ENCODE results near the gene TTLL8.
"Not testable (repeated sequence)": the region's sequence is repeated elsewhere in the genome, so short reads cannot be mapped to it uniquely, and the experiment has no call there.

TTLL8 gene

GRCh38 chr22:50058061-50058905 lies at the start of gene TTLL8:
Gene TTLL8, minus strand, starts transcription at chr22:50058298.
- no peak for DNase-seq (ENCODE audit: low spot score)

- no peak for DNase-seq (ENCODE audit: low spot score)
Measured at GRCh38 chr22:50107529-50107928, 49.4 kb upstream of the TTLL8 start.

- DNase-seq (ENCODE audit: low spot score) = no peak
Measured at GRCh38 chr22:50105208-50106100, 47.4 kb upstream of the TTLL8 start.

- no peak for DNase-seq (ENCODE audit: low spot score)
Measured at GRCh38 chr22:50104141-50104544, 46.0 kb upstream of the TTLL8 start.

- DNase-seq (ENCODE audit: low spot score) = no peak
Measured at GRCh38 chr22:50102946-50103345, 44.8 kb upstream of the TTLL8 start.

GRCh38 chr22:50101870-50102565 lies 43.9 kb upstream of the TTLL8 start:
- DNase-seq (ENCODE audit: low spot score) = no peak

GRCh38 chr22:50098052-50098451 lies 40.0 kb upstream of the TTLL8 start:
- no peak for DNase-seq (ENCODE audit: low spot score)

GRCh38 chr22:50092342-50092741 lies 34.2 kb upstream of the TTLL8 start:
- no peak for DNase-seq (ENCODE audit: low spot score)

GRCh38 chr22:50091092-50091768 lies 33.1 kb upstream of the TTLL8 start:
- DNase-seq (ENCODE audit: low spot score) = no peak

- no peak for DNase-seq (ENCODE audit: low spot score)
Measured at GRCh38 chr22:50090412-50090714, 32.3 kb upstream of the TTLL8 start.

- no peak for DNase-seq (ENCODE audit: low spot score)
Measured at GRCh38 chr22:50089682-50090411, 31.7 kb upstream of the TTLL8 start, which contains the start of gene MOV10L1. Gene MOV10L1, plus strand, starts transcription at chr22:50090006. Its CDS starts 83 bp downstream, at chr22:50090089.

- no peak for DNase-seq (ENCODE audit: low spot score)
Measured at GRCh38 chr22:50089231-50089630, 31.1 kb upstream of the TTLL8 start.

- no peak for DNase-seq (ENCODE audit: low spot score)
Measured at GRCh38 chr22:50088096-50088495, 30.0 kb upstream of the TTLL8 start.

- DNase-seq (ENCODE audit: low spot score) = no peak
Measured at GRCh38 chr22:50087646-50088045, 29.5 kb upstream of the TTLL8 start.

GRCh38 chr22:50086975-50087374 lies 28.9 kb upstream of the TTLL8 start:
- not testable (repeated sequence) for DNase-seq (ENCODE audit: low spot score)

- no peak for DNase-seq (ENCODE audit: low spot score)
Measured at GRCh38 chr22:50086526-50086925, 28.4 kb upstream of the TTLL8 start.

GRCh38 chr22:50085211-50085972 lies 27.3 kb upstream of the TTLL8 start, which contains the start of gene MLC1:
Gene MLC1, minus strand, starts transcription at chr22:50085426. Its CDS starts 524 bp downstream, at chr22:50084902.
- DNase-seq (ENCODE audit: low spot score) = no peak

GRCh38 chr22:50084614-50085021 lies 26.5 kb upstream of the TTLL8 start:
- no peak for DNase-seq (ENCODE audit: low spot score)

- DNase-seq (ENCODE audit: low spot score) = no peak
Measured at GRCh38 chr22:50084080-50084477, 26.0 kb upstream of the TTLL8 start.

GRCh38 chr22:50083462-50084079 lies 25.5 kb upstream of the TTLL8 start:
- DNase-seq (ENCODE audit: low spot score) = no peak

Measured in LoVo (cell line).